KMS-11 (cell line): Measurements from ENCODE around the gene RPTOR.

Source experiments
- H2AFZ ChIP-seq: fragments of 200-600 bp; sonication (generic); 2 replicates; pipeline ENCODE4 v1.6.1; 2016; ENCODE audit warnings: antibody characterized with exemption, mixed run types, low read depth
- H3K27ac ChIP-seq: fragments of 200-600 bp; sonication (generic); 2 replicates; pipeline ENCODE4 v1.6.1; 2016; ENCODE audit warnings: mild to moderate bottlenecking, mixed run types
- H3K27me3 ChIP-seq: fragments of 200-600 bp; sonication (generic); 2 replicates; pipeline ENCODE4 v1.6.1; 2017; ENCODE audit warnings: mild to moderate bottlenecking, low read depth, mixed run types, moderate library complexity; ENCODE audit not compliant: insufficient read depth
- H3K36me3 ChIP-seq: fragments of 200-600 bp; sonication (generic); 2 replicates; pipeline ENCODE4 v1.6.1; 2017; ENCODE audit warnings: mild to moderate bottlenecking, mixed run types; ENCODE audit not compliant: insufficient read depth
- H3K4me1 ChIP-seq: fragments of 200-600 bp; sonication (generic); 2 replicates; pipeline ENCODE4 v1.6.1; 2016; ENCODE audit warnings: mild to moderate bottlenecking, low read depth, mixed run types; ENCODE audit not compliant: poor library complexity, severe bottlenecking
- H3K4me2 ChIP-seq: fragments of 200-600 bp; sonication (generic); 2 replicates; pipeline ENCODE4 v1.7.0; 2016; ENCODE audit warnings: mild to moderate bottlenecking, mixed run types
- H3K4me3 ChIP-seq: fragments of 200-600 bp; sonication (generic); IDR thresholded peaks from 2 replicates; pipeline ENCODE4 v1.6.1; 2017; ENCODE audit warnings: low read depth, low read length, mixed read lengths; ENCODE audit not compliant: insufficient read depth
- H3K79me2 ChIP-seq: fragments of 200-600 bp; sonication (generic); 2 replicates; pipeline ENCODE4 v1.6.1; 2016; ENCODE audit warnings: low read depth, mixed run types; ENCODE audit not compliant: insufficient read depth
- H3K9ac ChIP-seq: fragments of 200-600 bp; sonication (generic); 2 replicates; pipeline ENCODE4 v1.6.1; 2016; ENCODE audit warnings: mild to moderate bottlenecking, mixed run types
- H4K20me1 ChIP-seq: fragments of 200-600 bp; sonication (generic); 2 replicates; pipeline ENCODE4 v1.6.1; 2016; ENCODE audit warnings: mild to moderate bottlenecking, mixed run types; ENCODE audit not compliant: insufficient read depth
- TF ChIP-seq, protein P1 (sequence below): fragments of 200-600 bp; sonication (generic); conservative IDR thresholded peaks from 2 replicates; pipeline ENCODE4 v1.6.1; 2017; ENCODE audit warnings: low read depth, mild to moderate bottlenecking, antibody characterized with exemption, low read length, moderate library complexity, mixed read lengths

The RPTOR gene

DNA sequence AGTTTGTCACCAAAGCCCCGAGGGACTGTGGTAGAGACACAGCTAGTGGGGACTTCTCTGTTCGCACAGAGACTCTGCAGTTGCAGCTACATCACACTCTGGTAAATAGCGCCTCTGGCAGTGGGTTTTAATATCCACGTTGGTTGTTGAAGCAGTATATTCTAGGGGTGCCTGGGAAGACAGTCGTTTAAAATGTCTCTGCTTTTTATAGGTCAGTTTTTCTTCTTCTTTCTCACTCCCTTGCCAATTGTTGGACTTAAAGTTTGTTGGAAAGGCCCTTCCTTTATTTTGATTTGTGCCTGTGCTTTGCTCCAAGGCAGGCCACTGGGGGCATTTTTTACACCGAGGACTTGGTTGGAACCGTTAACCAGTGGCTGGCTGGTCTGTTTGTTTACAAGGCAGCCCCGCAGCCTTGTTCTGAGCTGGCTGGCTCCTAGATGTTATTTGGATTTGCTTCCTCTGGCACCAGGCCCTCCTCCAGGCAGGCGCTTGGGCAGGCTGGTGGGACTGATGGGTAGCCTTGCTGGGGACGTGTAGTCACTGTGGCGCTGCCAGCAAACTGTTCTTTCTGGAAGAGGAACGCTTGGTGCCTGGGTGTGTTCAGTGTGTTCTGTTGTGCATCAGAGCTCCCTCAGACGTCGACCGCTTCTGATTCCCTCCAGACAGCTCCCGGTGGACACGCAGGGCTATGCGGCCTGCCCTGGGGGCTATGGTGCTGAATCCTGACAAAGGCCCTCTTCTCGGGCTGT is 228.8 kb downstream of the RPTOR start:
- no peak overlapping the region for H3K4me3 ChIP-seq
- H3K27ac ChIP-seq, result no peak overlapping the region
- H3K27me3 ChIP-seq, result no peaks in the 10 kb centered on the region
- H4K20me1 ChIP-seq, result no peaks in the 10 kb centered on the region
- no peak overlapping the region for H2AFZ ChIP-seq
- no peaks in the 10 kb centered on the region for H3K79me2 ChIP-seq
- TF ChIP-seq, protein P1, sequence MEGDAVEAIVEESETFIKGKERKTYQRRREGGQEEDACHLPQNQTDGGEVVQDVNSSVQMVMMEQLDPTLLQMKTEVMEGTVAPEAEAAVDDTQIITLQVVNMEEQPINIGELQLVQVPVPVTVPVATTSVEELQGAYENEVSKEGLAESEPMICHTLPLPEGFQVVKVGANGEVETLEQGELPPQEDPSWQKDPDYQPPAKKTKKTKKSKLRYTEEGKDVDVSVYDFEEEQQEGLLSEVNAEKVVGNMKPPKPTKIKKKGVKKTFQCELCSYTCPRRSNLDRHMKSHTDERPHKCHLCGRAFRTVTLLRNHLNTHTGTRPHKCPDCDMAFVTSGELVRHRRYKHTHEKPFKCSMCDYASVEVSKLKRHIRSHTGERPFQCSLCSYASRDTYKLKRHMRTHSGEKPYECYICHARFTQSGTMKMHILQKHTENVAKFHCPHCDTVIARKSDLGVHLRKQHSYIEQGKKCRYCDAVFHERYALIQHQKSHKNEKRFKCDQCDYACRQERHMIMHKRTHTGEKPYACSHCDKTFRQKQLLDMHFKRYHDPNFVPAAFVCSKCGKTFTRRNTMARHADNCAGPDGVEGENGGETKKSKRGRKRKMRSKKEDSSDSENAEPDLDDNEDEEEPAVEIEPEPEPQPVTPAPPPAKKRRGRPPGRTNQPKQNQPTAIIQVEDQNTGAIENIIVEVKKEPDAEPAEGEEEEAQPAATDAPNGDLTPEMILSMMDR, result no peak
- H3K4me2 ChIP-seq, result no peak overlapping the region
- no peaks in the 10 kb centered on the region for H3K36me3 ChIP-seq
- H3K9ac ChIP-seq, result no peak overlapping the region
- no peaks in the 10 kb centered on the region for H3K4me1 ChIP-seq

DNA sequence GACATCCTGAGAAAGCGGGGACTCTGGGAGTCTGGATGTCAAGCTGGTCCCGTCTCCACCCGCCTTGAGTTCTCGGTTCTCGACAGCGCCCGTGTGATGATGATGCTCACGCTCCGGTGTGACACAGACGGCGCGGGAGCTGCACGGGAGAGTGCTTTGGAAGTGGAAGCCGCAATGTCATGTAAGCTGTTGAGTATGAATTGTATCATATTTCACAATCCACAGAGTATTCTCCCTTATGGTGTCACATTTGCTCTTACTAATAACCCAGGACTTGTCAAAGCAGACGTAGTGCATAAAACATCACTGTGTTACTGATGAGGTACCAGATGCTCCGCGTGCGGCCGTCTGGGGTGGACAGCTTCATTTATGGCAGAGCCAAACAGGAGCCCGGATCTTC is 229.5 kb downstream of the RPTOR start:
- Histone ChIP-seq H3K9ac (no peak overlapping the region), H4K20me1 (no peaks in the 10 kb centered on the region), H3K27ac (no peak overlapping the region), H3K4me3 (no peak overlapping the region), H3K36me3 (no peaks in the 10 kb centered on the region), H3K27me3 (no peaks in the 10 kb centered on the region), H3K4me2 (no peak overlapping the region), H3K4me1 (no peaks in the 10 kb centered on the region), H2AFZ (no peak overlapping the region), H3K79me2 (no peaks in the 10 kb centered on the region)
- TF ChIP-seq, protein P1, result no peak

DNA sequence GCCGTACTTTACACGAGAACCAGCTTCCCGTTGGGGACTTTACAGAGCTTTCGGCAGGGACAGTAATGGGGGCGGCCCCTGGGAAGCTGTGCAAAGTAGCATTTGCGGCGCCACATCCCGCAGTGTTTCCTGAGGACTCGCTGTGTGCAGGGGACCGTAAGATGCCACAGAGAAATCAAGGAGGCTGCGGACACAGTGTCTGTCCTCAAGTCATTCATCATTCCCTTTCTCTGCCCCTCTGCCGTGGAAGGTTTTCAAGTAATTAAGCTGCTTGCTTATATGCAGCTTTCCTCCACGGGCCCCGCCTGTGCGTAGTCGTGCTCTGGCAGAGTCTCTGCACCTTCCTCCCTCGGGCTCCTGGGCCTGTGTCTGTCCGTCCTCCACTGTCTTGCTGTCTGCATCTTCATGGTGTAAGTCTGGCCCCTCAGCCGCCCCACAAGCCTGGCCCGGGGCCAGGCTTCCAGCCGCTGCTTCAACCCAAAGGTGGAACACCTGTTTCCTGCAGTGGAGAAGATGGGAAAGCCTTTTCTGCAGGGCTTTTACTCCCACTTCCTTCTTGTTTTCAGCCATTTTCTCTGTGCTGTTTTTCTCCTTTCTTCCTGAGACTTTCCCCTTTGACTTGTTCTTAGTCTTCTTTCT is 230.1 kb downstream of the RPTOR start:
- Histone ChIP-seq H3K4me3 (no peak overlapping the region), H3K36me3 (no peaks in the 10 kb centered on the region), H3K4me1 (no peaks in the 10 kb centered on the region), H3K9ac (no peak overlapping the region), H3K79me2 (no peaks in the 10 kb centered on the region), H3K27me3 (no peaks in the 10 kb centered on the region), H3K4me2 (no peak overlapping the region), H2AFZ (no peak overlapping the region), H4K20me1 (no peaks in the 10 kb centered on the region), H3K27ac (no peak overlapping the region)
- TF ChIP-seq, protein P1, result no peak

DNA sequence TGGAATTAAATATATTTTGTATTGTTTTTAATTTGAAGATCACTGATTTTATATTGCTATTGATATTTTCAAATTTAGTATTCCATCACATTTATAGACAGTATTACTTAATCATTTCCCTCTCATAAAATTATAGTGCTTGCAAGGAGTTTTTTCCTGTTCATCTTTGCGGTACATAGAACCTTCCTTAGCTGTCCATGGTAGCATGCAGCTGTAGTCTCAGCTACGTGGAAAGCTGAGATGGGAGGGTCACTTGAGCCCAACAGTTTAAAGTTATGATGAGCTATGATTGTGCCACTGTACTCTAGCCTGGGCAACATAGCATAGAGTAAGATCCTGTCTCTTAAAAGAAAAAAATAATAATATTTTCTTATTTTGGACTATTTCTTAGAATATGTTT is 231.2 kb downstream of the RPTOR start:
- no peak overlapping the region for H3K4me3 ChIP-seq
- TF ChIP-seq, protein P1, result no peak
- no peaks in the 10 kb centered on the region for H4K20me1 ChIP-seq
- H3K36me3 ChIP-seq, result no peaks in the 10 kb centered on the region
- H3K4me2 ChIP-seq, result no peak overlapping the region
- H3K9ac ChIP-seq, result no peak overlapping the region
- no peaks in the 10 kb centered on the region for H3K79me2 ChIP-seq
- H3K4me1 ChIP-seq, result no peaks in the 10 kb centered on the region
- H3K27ac ChIP-seq, result no peak overlapping the region
- H2AFZ ChIP-seq, result no peak overlapping the region
- H3K27me3 ChIP-seq, result no peaks in the 10 kb centered on the region
